Limb (tissue), 2 donors: ENCODE measurements around the gene STAT6.

ENCODE experiments used
- DNase-seq, 2 donors: peaks; one replicate each; pipeline ENCODE4 v3.0.0-alpha.2; 2016; ENCODE audit errors: extremely low spot score in 2 of 2

Gene STAT6

GRCh38 chr12:57111031-57111734, at the start of gene STAT6:
STAT6 (minus strand) TSS chr12:57111362; CDS start chr12:57108278, 3,084 bp downstream.
- peak; percentile 59 to 74 for DNase-seq

GRCh38 chr12:57160741-57161140, 49.6 kb upstream of the STAT6 start:
- no peak for DNase-seq

GRCh38 chr12:57160040-57160439, 48.9 kb upstream of the STAT6 start:
- no peak for DNase-seq

- DNase-seq, result no peak
Observed at GRCh38 chr12:57159311-57159710, 48.1 kb upstream of the STAT6 start.

GRCh38 chr12:57158665-57159064, 47.5 kb upstream of the STAT6 start:
- DNase-seq, result no peak

GRCh38 chr12:57158186-57158585, 47.0 kb upstream of the STAT6 start:
- no peak for DNase-seq

GRCh38 chr12:57157588-57158173, 46.5 kb upstream of the STAT6 start:
- DNase-seq, result no peak

GRCh38 chr12:57156701-57157403, 45.7 kb upstream of the STAT6 start:
- DNase-seq, result no peak

- no peak for DNase-seq
Observed at GRCh38 chr12:57154804-57155434, 43.8 kb upstream of the STAT6 start.

- DNase-seq, result no peak
Observed at GRCh38 chr12:57154076-57154475, 42.9 kb upstream of the STAT6 start.

- no peak for DNase-seq
Observed at GRCh38 chr12:57153415-57153997, 42.3 kb upstream of the STAT6 start.

- DNase-seq, result no peak
Observed at GRCh38 chr12:57152639-57153038, 41.5 kb upstream of the STAT6 start.

- peak; percentile 73 to 77 for DNase-seq
Observed at GRCh38 chr12:57151741-57152630, 40.8 kb upstream of the STAT6 start.

- DNase-seq, result no peak
Observed at GRCh38 chr12:57150400-57151000, 39.3 kb upstream of the STAT6 start.

GRCh38 chr12:57149245-57149900, 38.2 kb upstream of the STAT6 start:
- peak in 1 of 2 donors; percentile 69 for DNase-seq

- DNase-seq, result no peak
Observed at GRCh38 chr12:57148469-57149244, 37.5 kb upstream of the STAT6 start.

GRCh38 chr12:57146961-57147944, 36.1 kb upstream of the STAT6 start, which contains the start of gene LRP1-AS:
LRP1-AS (minus strand) TSS chr12:57147619.
- no peak for DNase-seq

- DNase-seq, result no peak
Observed at GRCh38 chr12:57146092-57146491, 34.9 kb upstream of the STAT6 start.
